PFSK-1 (cell line): ENCODE results near the gene PRMT1.

ENCODE experiments used
- FOXP2 ChIP-seq: optimal IDR thresholded peaks from 2 replicates; pipeline ENCODE3; 2011; ENCODE audit warnings: borderline replicate concordance, control low read depth, inconsistent platforms; ENCODE audit not compliant: insufficient read depth; ENCODE audit errors: extremely low read length, extremely low read depth
- POLR2AphosphoS5 ChIP-seq: IDR thresholded peaks from 2 replicates; pipeline ENCODE4 v1.6.1; 2012; ENCODE audit warnings: low read depth, mild to moderate bottlenecking, control low read depth, low read length, moderate library complexity
- SIN3A ChIP-seq: IDR thresholded peaks from 2 replicates; pipeline ENCODE4 v1.6.1; 2012; ENCODE audit warnings: mild to moderate bottlenecking, low read length, moderate library complexity, borderline replicate concordance; ENCODE audit not compliant: insufficient read depth
- TAF1 ChIP-seq: IDR thresholded peaks from 2 replicates; pipeline ENCODE4 v1.6.1; 2012; ENCODE audit warnings: low read length, control low read depth, borderline replicate concordance; ENCODE audit not compliant: insufficient read depth

- TF ChIP-seq FOXP2 (no peak), TAF1 (no peak), POLR2AphosphoS5 (no peak), SIN3A (no peak)
These were observed 34.5 kb upstream of the PRMT1 start for GRCh38 chr19:49642492-49643035.
